ENCODE data around the gene DTX4.

Gene DTX4

GRCh38 chr11:59243633-59244032 lies 71.7 kb downstream of the DTX4 start:
- no peak overlapping the region for H3K4me3 Mint-ChIP-seq
- H3K27ac Mint-ChIP-seq: no peak overlapping the region
- no peak for ATAC-seq
- DNase-seq: no peak
- peaks cover 2% of the 10 kb centered on the region for H3K36me3 Mint-ChIP-seq (ENCODE audit: low read depth)
- peaks cover 14% of the 10 kb centered on the region for H3K4me1 Mint-ChIP-seq
- H3K27me3 Mint-ChIP-seq: no peaks in the 10 kb centered on the region
- peaks cover 17% of the 10 kb centered on the region for H3K9me3 Mint-ChIP-seq

GRCh38 chr11:59247531-59248227 lies 75.7 kb downstream of the DTX4 start:
- H3K27ac Mint-ChIP-seq: no peak overlapping the region
- H3K27me3 Mint-ChIP-seq: no peaks in the 10 kb centered on the region
- ATAC-seq (no peak), DNase-seq (no peak)
- H3K36me3 Mint-ChIP-seq (ENCODE audit: low read depth): no peaks in the 10 kb centered on the region
- no peak overlapping the region for H3K4me3 Mint-ChIP-seq
- H3K4me1 Mint-ChIP-seq: peaks cover 14% of the 10 kb centered on the region
- no peaks in the 10 kb centered on the region for H3K9me3 Mint-ChIP-seq

- Mint-ChIP-seq H3K4me1 (peaks cover 14% of the 10 kb centered on the region), H3K36me3 (ENCODE audit: low read depth) (no peaks in the 10 kb centered on the region), H3K4me3 (no peak overlapping the region), H3K27me3 (no peaks in the 10 kb centered on the region), H3K27ac (no peak overlapping the region), H3K9me3 (no peaks in the 10 kb centered on the region)
- no peak for DNase-seq
- ATAC-seq: no peak
Measured at GRCh38 chr11:59249535-59249934, 77.6 kb downstream of the DTX4 start.

DNA sequence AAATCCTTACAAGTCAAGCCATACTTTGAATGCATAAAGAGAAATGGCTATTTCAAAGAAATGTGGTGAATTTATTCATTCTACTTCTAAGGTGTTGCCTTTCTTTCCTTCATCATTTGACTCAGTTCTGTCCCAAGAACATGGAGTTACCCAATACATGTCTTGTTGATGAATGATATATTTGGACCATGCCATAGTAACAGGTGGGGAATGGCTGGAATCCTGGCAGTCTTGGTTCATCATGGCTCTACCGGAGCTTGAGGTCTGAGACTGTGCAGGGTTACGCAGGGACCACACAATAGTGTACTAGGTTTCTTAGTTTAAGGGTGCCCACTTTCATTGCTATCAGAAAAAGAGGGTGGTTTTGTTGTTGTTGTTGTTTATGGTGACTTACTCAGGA lies 81.1 kb downstream of the DTX4 start:
- no peaks in the 10 kb centered on the region for H3K9me3 Mint-ChIP-seq
- peaks cover 5% of the 10 kb centered on the region for H3K4me1 Mint-ChIP-seq
- no peak overlapping the region for H3K4me3 Mint-ChIP-seq
- no peaks in the 10 kb centered on the region for H3K27me3 Mint-ChIP-seq
- H3K36me3 Mint-ChIP-seq (ENCODE audit: low read depth): no peaks in the 10 kb centered on the region
- DNase-seq: no peak
- no peak for ATAC-seq
- no peak overlapping the region for H3K27ac Mint-ChIP-seq

DNA sequence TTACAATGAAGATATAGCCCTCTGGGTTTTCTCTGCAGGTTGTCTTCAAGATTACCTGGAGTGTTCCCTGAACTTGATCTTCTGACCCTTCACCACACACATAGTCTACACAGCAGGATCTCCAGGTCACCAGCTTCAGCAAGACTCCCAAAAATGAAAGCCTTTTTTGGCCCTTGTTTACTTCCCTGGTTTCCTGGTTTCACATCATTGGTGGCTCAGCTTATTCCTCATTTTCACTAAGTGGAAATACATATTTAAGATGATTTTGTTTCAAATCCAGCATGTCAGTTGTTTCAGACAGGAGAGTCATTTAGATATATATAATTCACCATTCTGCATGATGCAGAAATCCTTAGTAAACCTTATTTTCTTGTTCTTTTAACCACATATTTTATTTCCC lies 82.4 kb downstream of the DTX4 start:
- Mint-ChIP-seq H3K27me3 (no peaks in the 10 kb centered on the region), H3K36me3 (ENCODE audit: low read depth) (no peaks in the 10 kb centered on the region), H3K4me3 (no peak overlapping the region), H3K4me1 (no peaks in the 10 kb centered on the region), H3K9me3 (no peaks in the 10 kb centered on the region), H3K27ac (no peak overlapping the region)
- DNase-seq (no peak), ATAC-seq (no peak)

- no peaks in the 10 kb centered on the region for H3K4me1 Mint-ChIP-seq
- H3K36me3 Mint-ChIP-seq (ENCODE audit: low read depth): no peaks in the 10 kb centered on the region
- ATAC-seq (no peak), DNase-seq (no peak)
- H3K9me3 Mint-ChIP-seq: no peaks in the 10 kb centered on the region
- H3K27me3 Mint-ChIP-seq: no peaks in the 10 kb centered on the region
- H3K27ac Mint-ChIP-seq: no peak overlapping the region
- H3K4me3 Mint-ChIP-seq: no peak overlapping the region
Measured at GRCh38 chr11:59255281-59255680, 83.3 kb downstream of the DTX4 start.
